MCF 10A (cell line): ENCODE results near the gene MPRIP. TPM values are rescaled to one million over a fixed set of nuclear protein-coding genes. Genes with fewer than 3 reads are reported as not detected.
A peak's percentile ranks its signal among the peaks of the same experiment; 100 is the strongest.

Experiments used
- BruUV-seq: library from RNA; stranded (reverse); fragments of 400-500 nt; replicated peaks from 2 replicates; lab custom pipeline; 2021; lab: Mats Ljungman, UMichigan
- CTCF ChIA-PET: fragments of 300-600 bp; sonication (Branson Sonifier 250); formaldehyde crosslinking; extraction: SDS; loops from one replicate; lab custom pipeline; 2021; ENCODE audit warnings: antibody characterized with exemption, inconsistent platforms; lab: Yijun Ruan, JAX
- POLR2A ChIA-PET: fragments of 300-600, 350-650 bp; sonication (Branson Sonifier 250); formaldehyde crosslinking; extraction: SDS; loops from one replicate; lab custom pipeline; 2020; ENCODE audit warnings: antibody characterized with exemption, inconsistent platforms; lab: Yijun Ruan, JAX
- DNase-seq: peaks from one replicate; pipeline ENCODE4 v3.0.0-alpha.2; 2018; ENCODE audit not compliant: unreplicated experiment
- H3K27ac Mint-ChIP-seq: one replicate; pipeline ENCODE4 v1.8.0; 2022; ENCODE audit warnings: mild to moderate bottlenecking, low read depth, mixed read lengths; ENCODE audit not compliant: unreplicated experiment
- H3K27me3 Mint-ChIP-seq: one replicate; pipeline ENCODE4 v1.8.0; 2022; ENCODE audit warnings: mixed read lengths; ENCODE audit not compliant: insufficient read depth, unreplicated experiment
- H3K36me3 Mint-ChIP-seq: one replicate; pipeline ENCODE4 v1.8.0; 2022; ENCODE audit warnings: mild to moderate bottlenecking, moderate library complexity, mixed read lengths; ENCODE audit not compliant: insufficient read depth, unreplicated experiment
- H3K4me1 Mint-ChIP-seq: one replicate; pipeline ENCODE4 v1.8.0; 2022; ENCODE audit warnings: mixed read lengths; ENCODE audit not compliant: insufficient read depth, unreplicated experiment
- H3K4me3 Mint-ChIP-seq: one replicate; pipeline ENCODE4 v1.8.0; 2022; ENCODE audit warnings: mild to moderate bottlenecking, moderate library complexity, mixed read lengths; ENCODE audit not compliant: unreplicated experiment
- H3K9me3 Mint-ChIP-seq: one replicate; pipeline ENCODE4 v1.8.0; 2022; ENCODE audit warnings: mixed read lengths; ENCODE audit not compliant: unreplicated experiment
- CTCF ChIP-seq: fragments of 200-600 bp; IDR thresholded peaks from one replicate; pipeline ENCODE4 v1.8.0; 2022; ENCODE audit warnings: antibody characterized with exemption, mild to moderate bottlenecking; ENCODE audit not compliant: unreplicated experiment
- intact Hi-C: fragments of 100-400 bp; cut with micrococcal nuclease; formaldehyde crosslinking; loops from 2 replicates; pipeline ENCODE4 v1.14.1; 2022
- total RNA-seq: library from RNA; stranded (reverse); gene quantifications from 2 replicates; pipeline ENCODE4 v1.2.3, GENCODE V29; 2022

MPRIP gene
- total RNA-seq, 1 experiment from 2014 or later: 230 TPM

GRCh38 chr17:17034496-17035075 is 7.7 kb upstream of the MPRIP start:
- no peak overlapping the region for H3K4me3 Mint-ChIP-seq
- H3K9me3 Mint-ChIP-seq: no peaks in the 10 kb centered on the region
- BruUV-seq: no TSS peak
- no peak for DNase-seq
- H3K27me3 Mint-ChIP-seq: no peaks in the 10 kb centered on the region
- no peak overlapping the region for H3K27ac Mint-ChIP-seq
- CTCF ChIA-PET: interaction anchor here (1.4 kb wide), 1 partner anchor 29 kb away, joined by 4 read pairs; no protein-coding TSS in a partner anchor
- H3K4me1 Mint-ChIP-seq: peaks cover 29% of the 10 kb centered on the region
- intact Hi-C loops: no loop called here
- H3K36me3 Mint-ChIP-seq: no peaks in the 10 kb centered on the region
- no peak for TF ChIP-seq CTCF
- POLR2A ChIA-PET: interaction anchor here (1.3 kb wide), 1 partner anchor 9 kb away, joined by 5 read pairs; no protein-coding TSS in a partner anchor

GRCh38 chr17:17035490-17035889 is 6.8 kb upstream of the MPRIP start:
- no TSS peak for BruUV-seq
- Mint-ChIP-seq H3K4me3 (no peak overlapping the region), H3K27me3 (no peaks in the 10 kb centered on the region), H3K9me3 (no peaks in the 10 kb centered on the region), H3K4me1 (peaks cover 24% of the 10 kb centered on the region), H3K36me3 (no peaks in the 10 kb centered on the region), H3K27ac (no peak overlapping the region)
- no peak for TF ChIP-seq CTCF
- CTCF ChIA-PET: interaction anchor here (0.5 to 1.0 kb wide), 3 partner anchors 29 to 67 kb away, joined by 3 to 5 read pairs (median 4); no protein-coding TSS in a partner anchor
- no peak for DNase-seq
- intact Hi-C loops: no loop called here
- POLR2A ChIA-PET: no interaction called here

- DNase-seq: no peak
- peaks cover 26% of the 10 kb centered on the region for H3K4me1 Mint-ChIP-seq
- no TSS peak for BruUV-seq
- POLR2A ChIA-PET: interaction anchor here (0.6 kb wide), 1 partner anchor 109 kb away, joined by 5 read pairs; no protein-coding TSS in a partner anchor
- no peaks in the 10 kb centered on the region for H3K36me3 Mint-ChIP-seq
- no peaks in the 10 kb centered on the region for H3K27me3 Mint-ChIP-seq
- H3K4me3 Mint-ChIP-seq: no peak overlapping the region
- TF ChIP-seq CTCF: no peak
- intact Hi-C loops: no loop called here
- no peaks in the 10 kb centered on the region for H3K9me3 Mint-ChIP-seq
- CTCF ChIA-PET: interaction anchor here (0.5 to 2.0 kb wide), 4 partner anchors 14 to 67 kb away, joined by 3 to 6 read pairs (median 4); no protein-coding TSS in a partner anchor
- no peak overlapping the region for H3K27ac Mint-ChIP-seq
Measured at GRCh38 chr17:17035920-17036523, 6.2 kb upstream of the MPRIP start.

GRCh38 chr17:17036524-17036998 is 5.7 kb upstream of the MPRIP start:
- H3K27ac Mint-ChIP-seq: no peak overlapping the region
- TF ChIP-seq CTCF: no peak
- peaks cover 29% of the 10 kb centered on the region for H3K4me1 Mint-ChIP-seq
- H3K27me3 Mint-ChIP-seq: no peaks in the 10 kb centered on the region
- peak; percentile 32 for DNase-seq
- H3K4me3 Mint-ChIP-seq: no peak overlapping the region
- BruUV-seq: no TSS peak
- no peaks in the 10 kb centered on the region for H3K36me3 Mint-ChIP-seq
- CTCF ChIA-PET: interaction anchor here (1.0 to 2.0 kb wide), 2 partner anchors 15 to 35 kb away, joined by 5 to 6 read pairs; no protein-coding TSS in a partner anchor
- H3K9me3 Mint-ChIP-seq: no peaks in the 10 kb centered on the region
- POLR2A ChIA-PET: interaction anchor here (0.6 to 1.0 kb wide), 2 partner anchors 12 to 108 kb away, joined by 3 to 5 read pairs; no protein-coding TSS in a partner anchor
- intact Hi-C loops: no loop called here
